GM18505 (cell line): ENCODE results near the gene TEX2.
"Not testable (repeated sequence)": the region's sequence is repeated elsewhere in the genome, so short reads cannot be mapped to it uniquely, and the experiment has no call there.

Source experiments
- ATAC-seq: cut with Tn5 transposase; IDR thresholded peaks from one replicate; pipeline ENCODE4 v1.9.1; 2021; ENCODE audit not compliant: unreplicated experiment
- POLR2A ChIP-seq: IDR thresholded peaks from 4 replicates; pipeline ENCODE4 v1.6.1; 2011; ENCODE audit warnings: borderline replicate concordance; ENCODE audit not compliant: insufficient read depth, insufficient read length; ENCODE audit errors: extremely low read depth

Gene TEX2

DNA sequence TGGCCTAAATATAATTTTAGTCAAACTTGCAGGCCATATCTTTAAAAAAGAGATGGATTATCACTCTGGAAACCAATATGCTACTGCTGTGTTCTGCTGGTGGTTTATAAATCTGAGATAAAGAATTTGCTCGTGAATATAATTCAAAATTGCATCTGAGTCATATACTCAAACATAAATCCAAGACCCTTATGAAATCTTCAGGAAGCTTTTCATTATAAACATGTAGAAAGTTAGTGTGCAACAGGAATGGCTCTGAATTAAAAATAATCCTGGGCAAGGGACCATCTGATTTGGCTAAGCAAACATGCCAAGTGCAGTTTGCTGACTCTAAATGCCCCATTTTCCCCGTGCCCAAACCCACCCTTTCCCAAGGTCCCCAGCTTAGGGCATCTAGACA is 57.3 kb downstream of the TEX2 start:
- no peak for ATAC-seq
- no peak for TF ChIP-seq POLR2A

DNA sequence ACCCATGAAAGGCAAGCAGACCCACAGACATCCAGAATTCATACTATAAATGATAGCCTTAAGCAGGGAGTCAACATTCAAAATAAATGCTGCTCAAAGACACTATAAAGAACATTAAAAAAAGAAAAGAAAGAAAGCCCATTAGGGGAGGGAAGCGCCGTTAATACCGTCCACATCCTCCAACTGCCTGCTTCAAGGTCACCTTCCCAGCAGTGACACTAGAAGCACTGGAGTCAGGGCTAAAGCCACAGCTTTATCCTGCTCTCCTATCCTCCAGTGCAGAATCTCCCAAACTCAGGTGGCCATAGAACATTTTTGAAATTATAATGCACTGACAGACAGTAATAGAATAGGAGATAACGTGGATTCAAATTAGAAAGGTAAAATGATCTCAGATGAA is 59.4 kb downstream of the TEX2 start:
- no peak for TF ChIP-seq POLR2A
- no peak for ATAC-seq

DNA sequence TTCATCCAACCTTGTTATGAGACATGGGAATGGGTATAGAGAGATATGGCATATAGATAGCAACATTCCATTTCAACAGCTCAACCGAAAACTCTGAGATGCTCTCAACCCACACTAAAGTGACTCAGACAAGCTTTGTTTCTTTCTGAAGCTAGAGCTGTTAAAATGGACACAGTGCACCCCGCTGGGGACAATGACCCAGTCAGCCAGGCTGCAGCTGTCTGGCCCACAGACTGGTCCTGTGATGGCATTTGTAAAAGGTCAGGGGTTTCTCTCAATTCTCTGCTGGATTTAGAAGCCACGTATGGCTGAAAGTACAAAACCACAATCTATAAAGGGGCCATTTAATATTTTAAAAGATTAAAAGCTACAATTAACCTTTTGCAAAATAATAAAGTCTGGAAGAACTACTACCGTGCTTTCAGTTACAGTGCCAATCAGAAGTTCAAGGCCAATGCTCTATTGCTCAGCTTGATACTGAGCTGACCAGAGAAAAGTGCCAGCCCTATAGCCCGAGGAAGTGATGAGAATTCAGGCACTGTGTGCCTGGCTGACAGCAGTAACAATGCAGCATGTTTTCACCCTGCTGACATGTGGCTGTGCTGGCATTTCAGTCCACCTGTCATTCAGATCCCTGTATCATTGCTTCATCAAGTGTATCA is 60.2 kb downstream of the TEX2 start:
- no peak for ATAC-seq
- no peak for TF ChIP-seq POLR2A

- ATAC-seq = no peak
Observed at GRCh38 chr17:64200080-64201032, 62.7 kb downstream of the TEX2 start.

DNA sequence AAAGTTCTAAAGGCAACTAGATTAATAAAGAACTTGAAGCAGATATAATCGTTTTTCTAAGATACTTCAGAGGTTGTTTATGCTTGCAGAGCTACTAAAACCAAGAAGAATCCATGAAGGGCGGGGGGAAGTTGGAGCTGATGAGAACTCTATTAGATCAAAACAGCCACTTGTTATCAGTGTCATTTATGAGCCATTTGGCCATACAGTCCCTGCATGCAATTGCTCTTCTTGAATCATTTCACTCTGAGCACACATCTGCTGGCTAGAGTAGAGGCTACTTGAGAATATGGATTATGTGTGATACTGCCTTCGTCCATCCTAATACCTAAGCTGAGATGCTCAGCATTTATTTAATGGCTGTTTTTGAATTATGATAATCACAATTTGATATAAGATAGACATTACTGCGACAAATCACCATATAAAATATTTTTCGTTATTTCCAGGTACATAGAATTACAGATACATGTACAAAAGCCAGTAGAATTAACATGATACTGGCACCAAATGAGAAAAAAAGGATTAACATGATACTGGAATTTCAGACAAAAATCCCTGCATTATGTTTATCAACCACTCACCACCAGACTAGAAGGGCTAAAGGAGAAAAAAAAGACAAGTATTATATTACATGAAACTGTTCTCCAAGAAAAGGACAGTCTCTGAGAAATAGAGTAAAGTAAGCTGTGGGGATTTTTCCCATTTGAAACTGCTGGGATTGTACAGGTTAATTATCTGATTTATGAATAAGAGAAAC is 64.5 kb downstream of the TEX2 start:
- ATAC-seq = no peak
- no peak for TF ChIP-seq POLR2A

More at GRCh38 chr17:64200080-64201032, 62.7 kb downstream of the TEX2 start:
- no peak for TF ChIP-seq POLR2A

DNA sequence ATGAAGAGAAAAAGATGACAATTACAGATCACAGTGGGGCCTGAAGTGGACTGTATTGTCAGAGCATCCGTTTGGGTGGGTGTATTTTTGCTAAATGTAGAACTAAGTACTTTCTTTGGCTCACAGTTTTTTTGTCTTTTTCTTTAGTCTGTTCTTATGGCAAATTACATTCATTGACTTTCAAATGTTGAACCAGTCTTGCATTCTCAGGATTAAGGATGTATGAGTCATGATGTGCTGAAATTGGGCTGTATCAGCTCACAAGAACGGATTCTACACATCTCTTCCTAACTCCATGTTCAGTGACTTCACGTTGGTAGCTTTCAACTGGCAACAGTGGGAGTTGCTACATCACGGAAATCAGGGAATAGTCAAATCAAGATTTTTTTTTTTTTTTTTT is 66.5 kb downstream of the TEX2 start:
- no peak for ATAC-seq
- no peak for TF ChIP-seq POLR2A

- no peak for TF ChIP-seq POLR2A
- ATAC-seq = no peak
Observed at GRCh38 chr17:64193561-64193960, 69.5 kb downstream of the TEX2 start.

GRCh38 chr17:64192589-64192988 is 70.5 kb downstream of the TEX2 start:
- ATAC-seq = no peak
- TF ChIP-seq POLR2A = no peak

DNA sequence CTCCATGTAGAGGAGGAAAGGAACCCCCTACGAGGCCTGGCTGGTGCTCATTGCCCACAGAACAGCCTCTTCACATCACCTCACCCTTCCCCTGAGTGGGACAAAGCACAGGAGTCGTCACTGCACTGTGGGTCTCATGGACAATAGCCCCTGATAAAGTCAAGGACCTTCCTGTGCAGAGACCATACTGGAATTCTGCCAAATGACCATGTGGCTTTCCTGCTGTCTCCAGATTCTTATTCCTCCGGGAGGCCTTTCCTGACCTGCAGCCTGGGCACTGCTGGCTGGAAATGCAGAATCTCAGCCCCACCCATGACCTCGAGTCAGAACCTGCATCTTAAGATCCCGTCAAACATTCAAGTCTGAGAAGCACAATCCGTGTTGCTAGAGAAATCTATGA is 72.6 kb downstream of the TEX2 start:
- no peak for ATAC-seq
- no peak for TF ChIP-seq POLR2A

- ATAC-seq = no peak
- TF ChIP-seq POLR2A = no peak
Observed at GRCh38 chr17:64188088-64188487, 75.0 kb downstream of the TEX2 start.

GRCh38 chr17:64187093-64187895 is 75.8 kb downstream of the TEX2 start:
- ATAC-seq = no peak
- no peak for TF ChIP-seq POLR2A

GRCh38 chr17:64186171-64187092 is 76.6 kb downstream of the TEX2 start:
- no peak for ATAC-seq
- TF ChIP-seq POLR2A = no peak

GRCh38 chr17:64185557-64185956 is 77.5 kb downstream of the TEX2 start:
- ATAC-seq = not testable (repeated sequence)
